Keratinocyte (primary cell): Measurements from ENCODE around the gene OTX1. TPM values are rescaled to one million over a fixed set of nuclear protein-coding genes. Genes with fewer than 3 reads are reported as not detected.

Experiments used
- DNase-seq: peaks from one replicate; pipeline ENCODE4 v3.0.0-alpha.2; 2011; ENCODE audit warnings: low read depth, missing footprints, low spot score
- FAIRE-seq: peaks from 2 replicates; lab custom pipeline; 2011; peaks lifted over from hg19 to GRCh38; lab: Jason Lieb, UNC
- H2AFZ ChIP-seq: 2 replicates; pipeline ENCODE4 v1.6.0; 2012; ENCODE audit warnings: low read length, control low read depth, inconsistent platforms; ENCODE audit not compliant: control insufficient read depth
- H3K27ac ChIP-seq: 2 replicates; pipeline ENCODE4 v1.5.1; 2011; ENCODE audit warnings: low read length; ENCODE audit not compliant: control insufficient read depth, insufficient read depth
- H3K27me3 ChIP-seq: 3 replicates; pipeline ENCODE4 v1.6.0; 2011; ENCODE audit warnings: low read length; ENCODE audit not compliant: control insufficient read depth, insufficient read depth; ENCODE audit errors: extremely low read depth
- H3K36me3 ChIP-seq, 2 experiments: 2 replicates in 1 of 2; 3 replicates in 1 of 2; pipeline ENCODE4 v1.5.1; 2011; ENCODE audit warnings: low read length in 2 of 2, mild to moderate bottlenecking in 1 of 2; ENCODE audit not compliant: control insufficient read depth in 2 of 2, insufficient read depth in 2 of 2; ENCODE audit errors: extremely low read depth in 1 of 2
- H3K4me1 ChIP-seq: 3 replicates; pipeline ENCODE4 v1.5.1; 2011; ENCODE audit warnings: low read length; ENCODE audit not compliant: control insufficient read depth, insufficient read depth; ENCODE audit errors: extremely low read depth
- H3K4me2 ChIP-seq: 3 replicates; pipeline ENCODE4 v1.6.0; 2011; ENCODE audit warnings: low read depth, low read length; ENCODE audit not compliant: control insufficient read depth, insufficient read depth; ENCODE audit errors: extremely low read depth
- H3K4me3 ChIP-seq, 3 experiments: fragments of 200-600 bp in 1 of 3; sonication (generic) in 1 of 3; 2 replicates in 2 of 3; 3 replicates in 1 of 3; pipeline ENCODE4 v1.5.1; 2011 to 2016; ENCODE audit warnings: low read length in 3 of 3, mild to moderate bottlenecking in 3 of 3, control low read depth in 2 of 3, inconsistent platforms in 1 of 3, low read depth in 1 of 3, mixed read lengths in 1 of 3, mixed run types in 1 of 3, moderate library complexity in 1 of 3; ENCODE audit not compliant: control insufficient read depth in 2 of 3, insufficient read depth in 2 of 3; ENCODE audit errors: extremely low read depth in 1 of 3
- H3K79me2 ChIP-seq: 2 replicates; pipeline ENCODE4 v1.6.0; 2012; ENCODE audit warnings: low read length; ENCODE audit not compliant: control insufficient read depth, insufficient read depth
- H3K9ac ChIP-seq: 3 replicates; pipeline ENCODE4 v1.6.0; 2011; ENCODE audit warnings: low read length; ENCODE audit not compliant: control insufficient read depth, insufficient read depth; ENCODE audit errors: extremely low read depth
- H3K9me1 ChIP-seq: 3 replicates; pipeline ENCODE4 v1.6.0; 2011; ENCODE audit warnings: low read length; ENCODE audit not compliant: control insufficient read depth, insufficient read depth; ENCODE audit errors: extremely low read depth
- H3K9me3 ChIP-seq: 2 replicates; pipeline ENCODE4 v1.5.1; 2012; ENCODE audit warnings: low read depth, low read length; ENCODE audit not compliant: control insufficient read depth
- H4K20me1 ChIP-seq: 3 replicates; pipeline ENCODE4 v1.6.0; 2011; ENCODE audit warnings: low read length; ENCODE audit not compliant: control insufficient read depth, insufficient read depth; ENCODE audit errors: extremely low read depth
- CTCF ChIP-seq, 3 experiments: IDR thresholded peaks in 1 of 3; conservative IDR thresholded peaks in 1 of 3; optimal IDR thresholded peaks in 1 of 3; 2 replicates in 2 of 3; 3 replicates in 1 of 3; pipeline versions ENCODE3 to v1.5.1; 2011; ENCODE audit warnings: low read length in 3 of 3, mild to moderate bottlenecking in 3 of 3, moderate library complexity in 2 of 3, control low read depth in 1 of 3, inconsistent platforms in 1 of 3; ENCODE audit not compliant: insufficient read depth in 2 of 3; ENCODE audit errors: extremely low read depth in 1 of 3
- EZH2 ChIP-seq: IDR thresholded peaks from one replicate; pipeline ENCODE4 v1.6.1; 2012; ENCODE audit warnings: inconsistent platforms, mild to moderate bottlenecking, low read length, moderate library complexity
- dilution Hi-C: fragments of 300-500 bp; cut with MboI; formaldehyde crosslinking; loops from one replicate; pipeline ENCODE4 v1.7.0; 2020; ENCODE audit warnings: low sequenced_read_pairs; ENCODE audit not compliant: extremely low pct_ligation_motif_present
- polyA plus RNA-seq, 5 experiments: library from polyadenylated mRNA; depleted of rRNA in 3 of 5; stranded (reverse) in 3 of 5; stranded (forward) in 1 of 5; unstranded in 1 of 5; fragments of >200 nt; gene quantifications; 1 replicate in 1 of 5; 2 replicates in 3 of 5; 3 replicates in 1 of 5; pipeline versions ENCODE4 v1.2.1 to v1.2.3, GENCODE V29; 2011 to 2012; ENCODE audit warnings: missing spikeins in 2 of 5, low read depth in 1 of 5, low replicate concordance in 1 of 5

OTX1 gene
- polyA plus RNA-seq, 1 donor (not counting 4 experiments of a cell fraction or from before 2014, with no cell fraction given), result 0.28 TPM

- Histone ChIP-seq H3K4me1 (peaks cover 7% of the 10 kb centered on the region), H3K9ac (no peak overlapping the region), H3K9me1 (no peaks in the 10 kb centered on the region), H3K79me2 (peaks cover 15% of the 10 kb centered on the region), H3K27me3 (no peaks in the 10 kb centered on the region), H3K4me2 (no peak overlapping the region), H3K4me3 (no peak overlapping the region), H4K20me1 (no peaks in the 10 kb centered on the region), H3K9me3 (no peaks in the 10 kb centered on the region), H2AFZ (no peak overlapping the region), H3K27ac (no peak overlapping the region), H3K36me3 (peaks cover 18 to 21% of the 10 kb centered on the region in 2 experiments)
- TF ChIP-seq EZH2, result no peak
- no peak for TF ChIP-seq CTCF (optimal IDR thresholded peaks at IDR 0.05 in 1 of 3, IDR thresholded peaks at IDR 0.05 in 1 of 3, conservative IDR thresholded peaks at IDR 0.05 in 1 of 3; ENCODE audit: extremely low read depth in 1 of 3, insufficient read depth in 2 of 3, low read length in 3 of 3)
- dilution Hi-C loops, result no loop called here
- FAIRE-seq (no peak), DNase-seq (no peak)
Observed at GRCh38 chr2:63053081-63053888, 2.7 kb downstream of the OTX1 start.

GRCh38 chr2:63053889-63054602 lies 3.4 kb downstream of the OTX1 start:
- TF ChIP-seq EZH2, result no peak
- TF ChIP-seq CTCF (optimal IDR thresholded peaks at IDR 0.05 in 1 of 3, IDR thresholded peaks at IDR 0.05 in 1 of 3, conservative IDR thresholded peaks at IDR 0.05 in 1 of 3; ENCODE audit: extremely low read depth in 1 of 3, insufficient read depth in 2 of 3, low read length in 3 of 3), result no peak
- DNase-seq, result no peak
- H3K4me3 ChIP-seq, result no peak overlapping the region
- H3K27me3 ChIP-seq, result no peaks in the 10 kb centered on the region
- dilution Hi-C loops, result no loop called here
- H3K79me2 ChIP-seq, result peaks cover 15% of the 10 kb centered on the region
- no peak overlapping the region for H3K4me2 ChIP-seq
- FAIRE-seq, result no peak
- no peak overlapping the region for H3K27ac ChIP-seq
- H3K4me1 ChIP-seq, result peaks cover 3% of the 10 kb centered on the region
- no peaks in the 10 kb centered on the region for H3K9me1 ChIP-seq
- H3K9me3 ChIP-seq, result no peaks in the 10 kb centered on the region
- H4K20me1 ChIP-seq, result no peaks in the 10 kb centered on the region
- peaks cover 18 to 21% of the 10 kb centered on the region in 2 experiments for H3K36me3 ChIP-seq
- H2AFZ ChIP-seq, result no peak overlapping the region
- H3K9ac ChIP-seq, result no peak overlapping the region
